Non-pigmented ciliary epithelial cell (primary cell): ENCODE data around the gene SNRPD3.
"Not testable (repeated sequence)": the region's sequence is repeated elsewhere in the genome, so short reads cannot be mapped to it uniquely, and the experiment has no call there.

ENCODE experiments used
- DNase-seq: peaks from one replicate; pipeline ENCODE4 v3.0.0-alpha.2; 2010; ENCODE audit warnings: low read depth

Gene SNRPD3

DNA sequence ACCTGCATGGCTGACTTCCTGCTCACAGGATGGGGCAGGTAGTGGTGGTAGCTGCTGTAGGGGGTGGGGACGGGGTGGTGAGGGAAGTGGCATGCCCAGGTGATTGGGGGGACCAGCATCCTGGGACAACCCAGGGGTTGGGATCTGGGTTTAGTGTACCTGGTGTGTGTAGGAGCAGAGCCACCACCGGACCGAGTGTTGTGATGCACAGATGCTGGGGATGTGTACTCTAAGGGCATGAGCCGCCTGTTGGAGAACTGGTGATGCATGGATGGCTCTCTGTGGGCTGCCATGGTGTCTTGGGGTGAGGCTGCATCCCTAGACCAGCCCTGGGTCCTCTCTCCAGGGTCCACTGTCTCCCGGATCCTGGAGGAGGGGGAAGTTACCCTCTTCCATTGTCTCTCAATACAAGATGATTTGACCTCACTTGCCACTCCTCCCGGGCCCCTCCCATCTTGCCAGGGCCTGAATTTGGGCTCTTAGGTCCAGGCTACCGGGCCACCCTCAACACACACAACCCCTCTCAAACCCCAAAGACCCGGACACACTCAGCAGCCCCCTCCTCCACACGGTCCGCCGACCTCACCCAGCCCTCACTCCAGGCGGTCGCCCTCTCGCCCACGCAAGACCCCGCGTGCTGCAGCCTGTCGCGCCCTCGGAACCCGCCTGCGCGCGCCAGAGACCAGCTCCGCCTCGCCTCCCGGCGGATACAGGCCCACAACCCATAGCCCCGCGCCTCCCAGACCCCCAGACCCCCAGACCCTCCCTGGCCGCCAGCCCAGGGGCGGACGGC is 36.5 kb downstream of the SNRPD3 start:
- no peak for DNase-seq

DNA sequence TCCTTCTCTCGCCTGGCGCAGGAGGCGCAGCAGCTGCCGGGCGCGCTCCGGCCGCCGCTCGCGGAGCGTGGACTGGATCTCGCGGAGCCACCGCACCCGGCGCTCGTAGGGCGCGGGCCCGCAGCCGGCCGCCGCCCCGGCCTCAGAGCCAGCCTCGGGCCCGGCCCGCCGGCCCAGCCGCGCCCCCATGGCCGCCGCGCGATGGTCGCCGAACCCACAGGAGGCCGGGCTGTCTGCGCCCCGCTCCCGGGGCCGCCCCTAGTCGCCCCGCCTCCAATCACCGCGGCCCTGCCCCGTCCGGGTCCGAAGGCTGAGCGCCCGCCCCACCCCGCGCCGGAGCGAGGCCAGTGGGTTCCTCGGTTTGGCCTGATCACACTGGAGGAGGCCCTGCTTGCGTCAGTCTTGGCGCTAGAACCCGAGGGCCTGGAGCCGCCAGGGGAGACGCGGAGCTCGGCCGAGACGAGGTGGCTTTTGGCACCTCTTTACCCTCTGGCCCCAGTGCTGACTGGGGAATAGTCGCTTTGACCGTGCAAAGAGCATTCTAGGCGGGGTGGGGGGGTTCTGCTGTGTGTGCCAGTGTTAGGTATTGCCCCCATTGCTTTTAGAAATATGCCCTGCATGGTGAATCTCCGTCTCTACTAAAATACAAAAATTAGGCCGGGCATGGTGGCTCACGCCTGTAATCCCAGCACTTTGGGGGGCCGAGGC is 37.2 kb downstream of the SNRPD3 start, which contains the start of gene LRRC75B:
Gene LRRC75B (minus strand): TSS at position 223 of the 708 bp plus-strand sequence. CDS start 34 bp downstream, at position 189.
- peak; percentile 11 for DNase-seq

DNA sequence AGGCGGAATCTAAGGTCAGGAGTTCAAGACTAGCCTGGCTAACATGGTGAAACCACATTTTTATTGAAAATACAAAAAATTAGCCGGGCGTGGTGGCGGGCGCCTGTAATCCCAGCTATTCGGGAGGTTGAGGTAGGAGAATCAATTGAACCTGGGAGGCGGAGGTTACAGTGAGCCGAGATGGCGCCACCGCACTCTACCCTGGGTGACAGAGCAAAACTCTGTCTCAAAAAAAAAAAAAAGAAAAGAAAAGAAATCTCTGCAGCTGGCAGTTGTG is 37.7 kb downstream of the SNRPD3 start:
- DNase-seq: not testable (repeated sequence)

DNA sequence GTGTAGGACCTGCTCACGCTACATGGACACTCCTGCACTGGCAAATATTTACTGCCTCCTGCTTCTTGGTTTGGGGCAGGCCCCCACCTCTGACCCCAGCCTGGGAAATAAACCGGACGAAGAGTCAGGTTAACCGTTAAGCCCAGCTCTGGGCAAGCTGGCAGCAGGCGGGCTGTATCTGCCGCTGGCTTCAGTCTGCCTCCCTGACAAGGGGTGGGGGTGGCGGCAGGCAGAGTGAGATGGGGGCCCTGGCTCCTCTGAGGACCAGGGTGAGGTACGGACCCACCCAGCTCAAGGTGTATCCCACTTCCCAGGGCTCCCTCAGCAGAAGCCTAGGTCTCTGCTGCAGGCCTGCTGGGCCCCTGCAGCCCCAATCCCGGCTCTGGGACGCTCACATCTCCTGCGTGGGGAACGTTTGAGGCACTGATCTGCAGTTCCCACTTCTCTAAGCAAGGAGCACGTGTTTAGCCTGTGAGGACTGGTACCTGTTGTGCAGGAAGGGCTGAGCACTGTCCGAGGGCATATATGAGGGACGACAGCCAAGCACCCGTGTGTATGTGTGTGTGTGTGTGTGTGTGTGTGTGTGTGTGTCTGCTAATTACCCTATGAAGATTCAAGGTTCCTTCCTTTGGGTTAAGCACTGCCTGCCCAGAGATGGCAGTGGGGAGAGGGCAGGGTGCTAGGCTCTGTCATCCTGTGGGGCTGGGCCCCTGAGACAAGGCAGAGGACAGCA is 38.2 kb downstream of the SNRPD3 start:
- DNase-seq: no peak

DNA sequence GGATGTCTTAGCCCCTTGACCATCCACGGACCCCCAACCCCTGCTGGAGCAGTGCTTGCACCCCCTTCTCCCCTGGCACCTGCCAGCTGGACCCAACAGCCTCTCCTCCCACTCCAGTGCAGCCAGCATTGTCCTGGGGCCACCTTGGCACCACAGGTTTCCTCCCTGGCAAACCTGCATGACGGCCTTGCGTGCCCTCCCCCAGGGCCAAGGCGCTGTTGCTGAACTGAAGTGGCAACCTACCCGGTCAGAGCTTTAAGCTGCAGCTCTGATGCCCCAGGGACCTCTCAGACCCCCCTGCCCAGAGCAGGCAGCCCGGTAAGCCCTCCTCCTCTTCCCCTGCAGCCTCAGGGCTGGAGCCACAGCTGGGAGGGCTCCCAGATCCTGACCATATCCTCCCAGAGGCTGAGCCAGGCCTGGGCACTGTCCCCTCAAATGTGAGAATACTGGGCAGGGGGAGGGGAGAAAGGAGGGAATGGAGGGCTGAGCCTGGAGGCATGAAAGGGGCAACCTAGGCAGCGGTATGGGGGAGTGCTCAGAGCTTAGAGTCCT is 38.8 kb downstream of the SNRPD3 start:
- no peak for DNase-seq

DNA sequence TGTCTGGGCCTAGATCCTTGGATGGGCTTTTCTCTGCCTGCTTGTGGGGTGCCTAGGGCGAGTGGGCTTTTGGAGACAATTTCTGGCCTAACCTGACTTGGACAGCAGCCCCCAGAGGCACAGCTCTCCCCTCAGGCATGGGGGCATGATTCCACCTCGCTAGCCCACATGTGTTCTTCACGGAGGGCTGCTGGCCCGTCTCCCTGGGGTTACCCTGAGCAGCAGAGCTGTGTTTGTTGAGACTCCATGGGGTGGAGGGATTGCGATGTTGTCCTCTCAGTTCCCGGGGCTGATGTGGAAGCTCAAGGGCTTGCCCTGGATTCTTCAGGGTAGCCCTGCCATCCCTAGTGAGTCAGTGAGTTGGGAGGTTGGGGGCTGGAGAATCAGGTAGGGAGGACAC is 39.4 kb downstream of the SNRPD3 start:
- DNase-seq: no peak

DNA sequence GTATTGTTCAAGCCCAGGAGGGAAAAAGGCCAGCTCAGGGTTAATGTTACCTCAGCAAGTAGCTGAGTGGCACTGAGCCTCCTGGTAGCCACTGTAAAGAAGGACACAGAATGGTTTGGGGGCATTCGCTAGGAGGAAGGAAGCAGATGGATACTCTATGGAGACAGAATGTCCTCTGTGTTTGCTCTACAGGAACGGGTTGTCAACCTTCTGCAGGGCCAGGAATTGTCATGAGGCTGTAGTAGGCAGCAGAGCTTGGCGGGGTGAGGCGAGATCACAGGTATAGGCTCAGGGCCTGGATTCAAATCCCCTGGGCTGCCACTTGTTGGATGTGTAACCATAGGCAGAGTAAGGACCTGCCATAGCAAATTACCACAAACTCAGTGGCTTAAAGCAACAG is 40.1 kb downstream of the SNRPD3 start:
- DNase-seq: no peak

DNA sequence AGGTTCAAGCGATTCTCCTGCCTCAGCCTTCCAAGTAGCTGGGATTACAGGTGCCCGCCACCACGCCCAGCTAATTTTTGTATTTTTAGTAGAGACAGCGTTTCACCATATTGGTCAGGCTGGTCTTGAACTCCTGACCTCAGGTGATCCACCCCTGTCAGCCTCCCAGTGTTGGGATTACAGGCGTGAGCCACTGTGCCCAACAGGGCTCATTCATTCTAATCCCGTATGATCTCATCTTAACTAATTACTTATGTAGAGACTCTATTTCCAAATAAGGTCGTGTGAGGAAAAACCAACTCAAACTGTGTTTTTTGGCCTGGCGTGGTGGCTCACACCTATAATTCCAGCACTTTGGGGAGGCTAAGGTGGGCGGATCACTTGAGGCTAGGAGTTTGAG is 41.3 kb downstream of the SNRPD3 start:
- DNase-seq: not testable (repeated sequence)

DNA sequence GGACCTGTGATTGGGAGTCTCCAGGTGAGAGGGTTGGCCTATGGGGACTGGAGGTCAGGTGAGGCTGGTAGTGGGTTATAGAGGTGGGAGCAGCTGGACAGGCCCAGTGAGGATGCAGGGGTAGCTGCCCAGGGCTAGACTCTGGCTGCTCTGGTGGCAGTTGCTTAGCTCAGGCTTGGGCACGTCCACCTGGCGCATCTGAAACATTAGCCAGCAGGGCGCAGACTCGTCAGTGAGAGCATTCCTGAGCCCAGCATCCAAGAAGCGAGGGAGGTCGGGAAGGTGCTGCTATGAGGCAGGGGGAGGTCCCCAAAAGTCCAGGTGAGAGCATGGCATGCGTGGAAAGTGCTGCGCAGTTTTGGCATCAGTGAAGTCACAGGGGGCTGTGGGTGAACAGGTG is 43.7 kb downstream of the SNRPD3 start:
- DNase-seq: no peak

DNA sequence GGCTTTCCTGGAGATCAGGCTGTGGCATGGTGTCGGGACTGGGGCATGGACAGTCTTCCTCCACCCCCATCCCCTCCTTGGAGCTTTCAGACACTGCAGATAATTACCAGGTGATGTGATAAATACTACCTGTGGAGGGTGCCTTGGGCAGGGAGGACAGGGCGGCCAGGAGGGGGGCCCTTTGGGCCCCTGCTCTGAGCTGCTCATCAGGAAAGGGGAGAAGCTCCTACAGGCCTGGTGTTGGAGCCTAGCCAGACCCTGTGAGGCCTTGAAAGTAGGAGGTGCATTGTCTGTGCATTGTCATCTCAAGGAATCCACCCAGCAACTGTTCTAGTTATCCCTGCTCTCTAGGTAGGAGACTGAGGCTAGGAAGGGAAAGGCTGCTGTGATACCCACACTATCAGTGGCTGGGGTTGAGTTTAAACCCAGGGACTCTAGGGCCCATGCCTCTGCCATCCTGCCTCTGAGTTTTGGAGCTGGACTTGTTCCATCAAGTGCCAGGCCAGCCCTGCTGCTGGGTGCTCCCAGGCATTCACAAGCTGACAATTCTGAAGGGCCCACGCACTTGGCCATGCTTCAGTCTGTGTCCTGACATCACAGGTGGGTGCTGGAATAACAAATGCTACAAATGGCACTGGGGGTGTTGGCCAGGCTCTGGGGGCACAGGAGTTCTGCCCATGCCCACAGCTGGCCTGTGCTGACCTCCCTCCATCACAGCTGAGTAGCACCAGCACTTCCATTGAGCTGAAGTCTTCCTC is 44.3 kb downstream of the SNRPD3 start:
- DNase-seq: not testable (repeated sequence)

DNA sequence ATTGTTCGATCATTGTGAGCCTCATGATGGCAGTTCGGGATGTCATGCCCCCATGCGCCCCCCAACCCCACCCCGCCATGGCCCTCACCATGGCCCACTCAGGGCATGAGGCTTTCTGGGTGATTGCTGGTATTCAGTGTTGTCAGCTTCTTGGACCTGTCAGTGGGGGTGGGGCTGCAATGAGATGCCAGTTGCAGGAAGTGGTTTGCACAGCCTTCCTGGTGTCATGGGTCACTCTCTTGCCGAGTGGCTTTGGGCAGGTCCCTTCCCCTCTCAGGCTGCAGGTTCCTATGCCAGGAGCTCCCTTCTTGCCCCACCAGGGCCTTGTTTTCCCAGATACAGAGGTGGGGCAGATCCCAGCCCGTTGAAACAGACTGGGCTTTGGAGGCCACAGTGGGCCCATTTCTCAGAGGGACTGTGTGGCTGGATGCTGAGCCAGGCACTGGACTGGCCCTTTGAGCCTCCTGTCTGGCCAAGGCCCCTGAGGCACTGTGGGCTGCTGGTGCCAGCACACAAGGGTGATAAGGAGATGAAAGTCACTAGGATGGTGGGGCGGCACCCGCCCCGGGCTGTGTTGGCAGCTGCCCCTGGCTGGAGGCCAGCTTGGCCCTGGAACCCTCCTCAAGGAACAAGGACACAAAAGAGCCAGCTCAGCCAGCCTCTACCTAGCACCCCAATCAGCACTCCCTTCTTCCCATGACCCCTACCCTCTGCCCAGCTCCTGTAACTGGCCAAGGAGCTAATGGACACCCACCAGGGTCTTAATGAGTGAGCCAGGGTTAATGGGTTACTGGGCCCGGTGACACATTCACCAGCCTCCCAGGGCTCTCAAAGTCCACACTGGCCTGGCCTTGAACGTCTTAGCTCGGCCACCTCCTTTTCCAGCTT is 45.7 kb downstream of the SNRPD3 start:
- DNase-seq: no peak

DNA sequence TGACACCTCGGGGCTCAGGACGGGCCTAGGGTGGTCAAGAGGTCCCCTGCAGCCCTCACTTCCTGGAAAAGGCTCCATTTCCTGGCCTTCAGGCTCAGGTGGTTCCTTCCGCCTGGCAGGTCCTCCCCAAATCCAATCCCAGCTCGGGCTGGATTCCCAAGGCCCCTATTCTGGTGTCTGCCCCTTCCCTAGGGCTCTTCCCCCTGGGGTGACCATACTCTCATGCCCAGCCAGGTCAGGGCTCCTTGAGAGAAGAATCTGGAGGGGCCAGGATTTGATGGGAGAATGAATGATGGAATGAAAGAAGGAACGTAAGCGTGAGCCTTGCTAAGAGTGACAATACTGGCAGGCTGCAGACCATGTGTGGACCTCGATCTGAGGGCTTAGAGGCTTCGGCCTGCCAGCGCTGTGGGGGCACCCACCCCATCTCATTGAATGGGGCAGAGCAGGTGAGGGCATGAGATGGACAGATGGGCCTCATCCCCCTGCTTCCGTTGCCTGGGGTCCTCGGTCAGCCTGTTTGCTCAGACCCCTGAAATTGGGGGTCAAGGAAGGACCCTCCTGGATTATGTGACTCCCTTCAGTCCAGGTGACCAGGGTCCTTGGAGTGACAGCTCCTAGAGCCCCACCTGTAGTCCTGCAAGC is 46.4 kb downstream of the SNRPD3 start:
- not testable (repeated sequence) for DNase-seq

DNA sequence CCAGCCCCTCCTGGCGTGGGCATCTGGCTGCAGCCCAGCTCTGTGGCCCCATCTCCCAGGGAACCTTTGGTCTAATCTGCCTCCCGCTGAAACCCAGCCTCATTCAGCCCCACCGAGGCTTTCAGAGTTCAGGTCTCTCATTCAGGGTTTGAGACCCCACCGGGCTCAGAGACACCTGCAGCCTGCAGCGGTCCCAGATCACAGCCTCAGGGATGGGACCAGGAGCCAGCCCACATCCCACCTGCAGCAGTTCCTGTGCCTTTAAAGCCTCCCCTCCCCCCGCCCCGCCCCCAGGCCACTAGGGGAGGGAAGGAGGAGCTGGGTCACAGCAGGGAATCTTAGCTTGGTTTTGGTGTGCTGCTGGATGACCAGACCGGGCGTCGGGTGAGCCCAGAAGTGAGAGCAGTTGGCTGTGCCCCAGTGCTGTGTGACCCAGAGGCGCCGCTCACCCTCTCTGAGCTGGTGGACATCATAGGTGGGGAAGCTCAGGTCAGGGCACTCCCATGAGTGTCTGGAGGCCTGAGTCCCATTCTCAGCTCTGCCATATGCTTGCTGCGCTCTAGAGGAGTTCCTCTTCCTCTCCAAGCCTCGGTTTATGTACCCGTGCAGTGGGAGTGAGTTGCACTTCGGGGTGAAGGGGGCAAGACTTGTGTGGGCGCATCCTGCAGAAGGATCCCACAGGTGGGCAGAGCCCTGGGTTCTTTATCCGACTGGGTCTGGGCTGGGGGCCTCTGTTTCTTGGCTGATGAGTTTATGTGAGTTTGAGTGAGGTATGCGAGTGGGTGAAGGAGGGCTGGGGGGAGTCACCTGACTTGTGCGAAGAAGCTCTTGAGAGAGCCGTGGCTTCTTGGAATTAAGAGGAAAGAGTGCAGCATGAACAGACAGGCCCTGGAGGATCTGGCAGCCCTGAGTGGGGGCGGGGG is 47.3 kb downstream of the SNRPD3 start, which contains the start of gene GGT1:
Gene GGT1 (plus strand): TSS at position 347 of the 923 bp plus-strand sequence. CDS start 7,889 bp downstream, outside the sequence.
- DNase-seq: not testable (repeated sequence)

DNA sequence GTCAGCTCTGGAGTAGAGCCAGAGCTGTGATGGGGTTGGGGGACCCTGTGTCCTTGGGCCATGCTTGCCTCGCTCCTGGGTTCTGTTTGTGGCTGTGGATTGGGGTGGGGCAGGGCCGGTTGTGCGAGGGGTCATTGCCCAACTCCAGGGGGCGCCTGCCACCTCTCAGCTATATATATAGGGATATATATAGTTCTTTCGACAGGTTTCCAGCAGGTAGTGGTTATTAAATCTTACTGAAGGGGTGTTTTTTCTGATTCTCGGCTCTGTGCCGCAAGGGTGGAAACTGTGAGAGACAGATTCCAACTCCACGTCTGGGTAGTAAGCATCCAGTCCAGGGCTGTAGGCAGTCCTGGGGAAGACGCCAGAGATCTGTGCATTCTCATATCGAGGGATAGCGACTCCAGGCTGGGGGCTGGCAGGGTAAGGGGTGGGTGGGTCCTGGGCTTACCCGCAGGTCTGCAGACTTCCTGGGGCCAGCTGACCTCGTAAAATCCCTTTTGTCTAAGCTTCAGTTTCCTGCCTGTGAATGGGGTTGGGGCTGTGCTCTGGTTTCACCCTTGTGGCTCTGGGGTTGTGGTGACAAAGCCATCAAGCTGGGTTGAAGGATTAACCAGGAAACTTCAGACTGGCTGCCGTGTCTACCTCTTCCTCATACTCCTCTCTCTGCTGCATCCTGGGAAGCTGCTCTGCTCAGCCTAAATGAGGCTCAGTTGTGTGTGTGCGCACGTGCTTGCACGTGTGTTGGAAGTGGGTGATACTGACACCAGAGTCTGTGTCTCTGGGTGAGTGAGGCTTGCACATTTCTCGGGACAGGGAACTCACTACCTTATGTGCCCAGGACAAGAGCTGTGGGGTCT is 48.2 kb downstream of the SNRPD3 start:
- DNase-seq: not testable (repeated sequence)

DNA sequence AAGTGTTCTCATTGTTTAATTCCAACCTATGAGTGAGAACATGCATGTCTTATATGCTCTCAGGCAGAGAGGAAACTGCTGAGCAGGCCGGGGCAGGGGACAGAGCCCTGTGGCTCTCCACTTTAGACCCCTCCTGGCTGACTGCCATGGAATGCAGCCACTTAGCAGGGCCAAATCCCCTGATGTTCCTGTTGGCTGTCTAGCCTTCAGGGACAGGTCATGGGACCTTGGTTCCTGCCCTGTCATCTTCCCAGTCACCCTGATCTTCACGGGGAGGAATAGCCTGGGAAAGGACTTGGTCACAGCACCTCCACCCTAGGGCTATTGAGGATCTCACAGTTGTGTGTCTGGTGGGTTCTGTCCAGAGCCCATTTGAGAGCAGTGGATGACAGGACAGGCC is 50.5 kb downstream of the SNRPD3 start:
- DNase-seq: not testable (repeated sequence)

DNA sequence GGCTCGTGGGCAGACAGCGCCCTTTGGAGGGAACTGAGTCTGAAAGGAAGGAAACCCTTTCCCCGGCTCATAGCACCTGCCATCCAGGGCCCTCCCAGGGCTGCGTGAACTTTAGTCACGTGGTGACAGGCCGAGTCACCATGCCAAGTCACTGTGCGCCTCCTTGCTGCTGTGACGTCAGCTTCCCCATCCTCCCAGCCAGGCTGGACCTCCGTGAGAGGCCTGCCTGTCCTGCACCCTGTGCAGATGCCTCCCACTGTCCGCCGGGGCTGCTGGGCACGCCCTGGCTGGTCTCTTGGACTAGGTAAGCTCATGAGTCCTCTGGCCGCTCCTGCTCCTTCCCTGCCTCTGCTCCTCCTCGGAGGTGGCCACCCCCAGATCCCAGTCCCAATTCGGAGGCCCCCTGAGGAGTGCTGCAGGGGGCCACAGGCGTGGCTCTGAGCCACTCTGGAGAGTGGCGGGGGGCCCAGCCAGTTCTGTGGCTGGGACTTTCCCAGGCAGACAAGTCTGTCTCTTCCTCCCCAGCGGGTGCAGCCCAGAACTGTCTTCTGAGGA is 51.7 kb downstream of the SNRPD3 start:
- not testable (repeated sequence) for DNase-seq

DNA sequence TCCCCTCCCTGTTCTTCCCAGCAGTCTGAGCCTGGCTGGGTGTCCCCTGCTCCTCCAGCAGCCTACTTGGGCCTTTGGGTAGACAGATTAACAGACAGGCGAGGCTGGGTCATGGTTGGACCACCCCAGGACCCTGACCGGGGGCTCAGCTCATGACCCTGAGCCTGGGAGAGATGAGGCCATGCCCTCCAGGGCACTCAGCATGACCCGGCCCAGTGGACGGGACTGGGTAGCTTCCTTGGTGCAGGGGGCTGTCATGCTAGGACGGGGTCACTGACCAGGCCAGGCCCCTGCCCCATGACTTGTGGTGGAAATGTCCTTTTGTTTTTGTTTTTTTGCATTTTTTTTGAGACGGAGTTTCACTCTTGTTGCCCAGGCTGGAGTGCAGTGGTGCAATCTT is 52.5 kb downstream of the SNRPD3 start:
- DNase-seq: not testable (repeated sequence)

DNA sequence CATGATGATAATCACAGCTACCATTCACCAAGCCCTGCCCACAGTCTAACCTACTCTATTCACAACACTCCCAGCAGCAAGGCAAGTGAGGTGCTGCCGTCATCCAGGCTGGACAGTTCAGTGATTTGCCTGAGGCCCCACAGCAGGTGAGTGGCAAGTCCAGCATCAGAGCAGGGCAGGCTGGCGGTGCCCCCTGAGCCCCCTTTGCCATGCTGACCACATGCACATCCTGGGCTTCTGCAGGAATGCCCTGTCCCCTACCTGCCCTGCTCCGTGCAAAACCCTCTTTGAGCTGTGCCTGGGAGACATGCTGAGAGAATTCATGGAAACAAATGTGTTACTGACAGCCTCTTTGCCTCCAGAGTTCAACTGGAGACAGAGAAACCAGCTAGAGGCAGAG is 54.1 kb downstream of the SNRPD3 start:
- not testable (repeated sequence) for DNase-seq
